ENCODE data around the gene NOB1. TPM values are rescaled to one million over a fixed set of nuclear protein-coding genes. Genes with fewer than 3 reads are reported as not detected.

Gene NOB1
- total and polyA plus RNA-seq, 2 of the 4 experiments (the other 2 are of a cell fraction), result 47.0 to 58.1 TPM

GRCh38 chr16:69748694-69749345 is 5.9 kb downstream of the NOB1 start:
- no peak for TF ChIP-seq MXI1 (IDR thresholded peaks at IDR 0.05; ENCODE audit: borderline replicate concordance, low read depth, low read length)
- TF ChIP-seq RCOR1 (IDR thresholded peaks at IDR 0.05; ENCODE audit: insufficient replicate concordance, low read length), result no peak
- no peak for TF ChIP-seq NFE2L2 (IDR thresholded peaks at IDR 0.05; ENCODE audit: low read depth, low read length)
- no peak for TF ChIP-seq FOS (IDR thresholded peaks at IDR 0.05; ENCODE audit: low read depth, low read length)
- H3K36me3 ChIP-seq (ENCODE audit: control insufficient read depth, insufficient read depth, low read length), result peaks cover 56% of the 10 kb centered on the region
- H4K91ac ChIP-seq (ENCODE audit: insufficient read depth, low read depth, low read length), result no peak overlapping the region
- H4K20me1 ChIP-seq (ENCODE audit: insufficient read depth, low read length), result peaks cover 6% of the 10 kb centered on the region; the same call in 1 of the 2 replicates
- no peak overlapping the region for H3K4me3 ChIP-seq (ENCODE audit: insufficient read depth, low read depth, low read length)
- no peak overlapping the region for H2BK15ac ChIP-seq (ENCODE audit: low read depth, low read length)
- H3K9me1 ChIP-seq (ENCODE audit: insufficient read depth, low read length), result 0 out of 2 replicates have a peak, but pooled peaks cover 5% of the 10 kb centered on the region
- dilution Hi-C loops (cut with HindIII; ENCODE audit: low sequenced_read_pairs, unreplicated experiment) (no loop called here), in situ Hi-C loops (cut with MboI; ENCODE audit: low sequenced_read_pairs) (no loop called here), intact Hi-C loops (cut with micrococcal nuclease) (no loop called here)
- H2AK9ac ChIP-seq (replicated peaks; ENCODE audit: low read depth, low read length, poor library complexity), result no peak overlapping the region
- H2BK20ac ChIP-seq (ENCODE audit: low read depth, low read length), result no peak overlapping the region
- no peak overlapping the region for H2AFZ ChIP-seq (replicated peaks; ENCODE audit: low read length, poor library complexity)
- H3K56ac ChIP-seq (ENCODE audit: extremely low read depth, insufficient read depth, low read length), result no peak overlapping the region
- H4K5ac ChIP-seq (ENCODE audit: low read depth, low read length), result no peak overlapping the region
- no TSS peak for BruUV-seq (replicated peaks)
- no peak overlapping the region for H3K9ac ChIP-seq (ENCODE audit: low read depth, low read length)
- no peak overlapping the region for H2BK120ac ChIP-seq (ENCODE audit: low read depth, low read length)
- H3K9me3 ChIP-seq (ENCODE audit: control insufficient read depth, insufficient read depth, low read length), result no peaks in the 10 kb centered on the region
- H4K8ac ChIP-seq (ENCODE audit: low read depth in 2 of 2, low read length in 2 of 2), result no peak overlapping the region
- peaks cover 28 to 52% of the 10 kb centered on the region in 2 experiments for H3K79me1 ChIP-seq (ENCODE audit: low read depth in 1 of 2, low read length in 2 of 2)
- no peaks in the 10 kb centered on the region for H3K27me3 ChIP-seq (ENCODE audit: control insufficient read depth, insufficient read depth, low read length)
- no peak overlapping the region for H3K18ac ChIP-seq (ENCODE audit: low read depth, low read length)
- H2AK5ac ChIP-seq (ENCODE audit: low read depth, low read length), result no peak overlapping the region
- ChIA-PET CTCF (no interaction called here), POLR2A (ENCODE audit: unreplicated experiment) (no interaction called here)
- no peak for ATAC-seq (ENCODE audit: low read depth)
- no peak for DNase-seq
- WGBS, 2 experiments (ENCODE audit: extremely low coverage in 2 of 2, insufficient read length in 1 of 2), result 67% methylated on average over 3 of the region's 20 CpGs; no CpG with 5 or more reads in 1 of the 2 experiments
- no peak overlapping the region for H3K4ac ChIP-seq (ENCODE audit: low read depth, low read length)
- no peak overlapping the region for H3K23ac ChIP-seq (ENCODE audit: low read depth, low read length)
- no peak overlapping the region for H3K27ac ChIP-seq (ENCODE audit: insufficient read depth, low read length)
- no peaks in the 10 kb centered on the region for H3K4me1 ChIP-seq (ENCODE audit: control insufficient read depth, insufficient read depth, low read length)
- no peak overlapping the region for H2BK5ac ChIP-seq (ENCODE audit: low read depth, low read length, poor library complexity, severe bottlenecking)
- H3K14ac ChIP-seq (replicated peaks; ENCODE audit: low read depth, low read length), result no peak overlapping the region
- H3K4me2 ChIP-seq (ENCODE audit: low read depth, low read length), result no peak overlapping the region

Data from IMR-90 (cell line).